ENCODE measurements around the gene SLC2A13. TPM values are rescaled to one million over a fixed set of nuclear protein-coding genes. Genes with fewer than 3 reads are reported as not detected.

SLC2A13 gene
- total and polyA plus RNA-seq, 4 experiments from 2014 or later = 2.3 to 6.1 (median 4.2) TPM

GRCh38 chr12:39878753-39879152 lies 227.1 kb downstream of the SLC2A13 start:
- ChIA-PET CTCF (ENCODE audit: partially characterized antibody) (interaction anchor here (0.7 kb wide), 1 partner anchor 849 kb away, joined by 3 read pairs; no protein-coding TSS in a partner anchor), POLR2A (ENCODE audit: partially characterized antibody) (no interaction called here)
- Mint-ChIP-seq H3K27ac (no peak overlapping the region), H3K27me3 (no peaks in the 10 kb centered on the region), H3K9me3 (peaks cover 0 to 39% (median 15%) of the 10 kb centered on the region in 8 donors), H3K4me1 (no peaks in the 10 kb centered on the region), H3K36me3 (peaks cover 2 to 7% of the 10 kb centered on the region in 2 donors), H3K4me3 (no peak overlapping the region)
- Histone ChIP-seq H3K4me3 (ENCODE audit: low read length in 2 of 2) (no peak overlapping the region), H3K4me1 (ENCODE audit: insufficient read depth, low read length) (no peaks in the 10 kb centered on the region), H3K27me3 (ENCODE audit: insufficient read depth, low read length) (no peaks in the 10 kb centered on the region), H3K9me3 (ENCODE audit: control insufficient read depth in 1 of 2, low read length in 2 of 2) (no peaks in the 10 kb centered on the region), H3K27ac (ENCODE audit: low read depth, low read length) (no peak overlapping the region), H3K36me3 (ENCODE audit: insufficient read depth, low read length) (no peaks in the 10 kb centered on the region)
- DNase-seq = no peak
- intact Hi-C loops (cut with micrococcal nuclease) = no loop called here

DNA sequence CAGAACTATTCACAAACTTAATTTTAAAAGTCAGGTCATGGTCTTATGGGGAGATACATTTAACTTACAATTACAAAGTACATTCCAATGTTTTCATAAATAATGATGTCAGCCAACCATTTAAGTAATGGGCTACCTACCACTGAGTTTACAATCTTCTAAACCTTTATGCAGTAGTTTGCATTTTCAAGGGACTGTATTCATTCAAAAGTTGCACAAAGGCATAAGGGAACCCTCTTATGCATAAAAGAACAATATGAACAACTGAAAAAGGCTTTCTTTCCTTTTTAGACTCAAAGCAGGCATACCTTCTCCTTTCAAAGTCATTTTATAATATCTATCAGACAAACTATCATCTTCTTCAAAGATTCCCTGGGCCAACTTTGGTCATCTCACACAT lies 230.2 kb downstream of the SLC2A13 start:
- Mint-ChIP-seq H3K9me3 (peaks cover 0 to 28% (median 13%) of the 10 kb centered on the region in 8 donors), H3K36me3 (peaks cover 2 to 7% of the 10 kb centered on the region in 2 donors), H3K27ac (no peak overlapping the region), H3K4me3 (no peak overlapping the region), H3K4me1 (no peaks in the 10 kb centered on the region), H3K27me3 (no peaks in the 10 kb centered on the region)
- DNase-seq = no peak
- H3K4me3 ChIP-seq (ENCODE audit: low read length in 2 of 2) = no peak overlapping the region
- H3K27me3 ChIP-seq (ENCODE audit: insufficient read depth, low read length) = no peaks in the 10 kb centered on the region
- no peaks in the 10 kb centered on the region for H3K36me3 ChIP-seq (ENCODE audit: insufficient read depth, low read length)
- CTCF ChIA-PET (ENCODE audit: partially characterized antibody) = no interaction called here
- intact Hi-C loops (cut with micrococcal nuclease) = no loop called here
- H3K4me1 ChIP-seq (ENCODE audit: insufficient read depth, low read length) = no peaks in the 10 kb centered on the region
- H3K9me3 ChIP-seq (ENCODE audit: control insufficient read depth in 1 of 2, low read length in 2 of 2) = no peaks in the 10 kb centered on the region
- POLR2A ChIA-PET (ENCODE audit: partially characterized antibody) = no interaction called here
- H3K27ac ChIP-seq (ENCODE audit: low read depth, low read length) = no peak overlapping the region

DNA sequence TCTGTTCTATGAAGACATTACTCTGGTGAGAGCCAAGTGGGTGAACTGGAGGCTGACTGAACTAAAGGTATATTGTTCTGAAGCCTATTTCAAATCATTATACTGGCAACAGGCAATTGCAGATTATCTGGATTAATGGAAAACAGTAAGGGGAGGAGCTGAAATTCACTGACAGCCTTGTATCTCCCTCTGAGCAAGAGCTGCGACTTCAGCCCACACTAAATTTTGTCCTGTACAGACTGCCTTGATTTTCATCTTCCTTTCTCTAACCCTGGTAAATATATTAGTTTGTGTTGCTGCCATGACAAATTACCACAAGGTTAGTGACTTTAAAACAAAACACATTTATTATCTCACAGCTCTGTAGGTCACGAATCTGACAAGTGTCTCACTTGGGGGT lies 231.1 kb downstream of the SLC2A13 start:
- H3K36me3 ChIP-seq (ENCODE audit: insufficient read depth, low read length) = no peaks in the 10 kb centered on the region
- intact Hi-C loops (cut with micrococcal nuclease) = no loop called here
- CTCF ChIA-PET (ENCODE audit: partially characterized antibody) = no interaction called here

GRCh38 chr12:39873065-39873464 lies 232.8 kb downstream of the SLC2A13 start:
- no peaks in the 10 kb centered on the region for H3K27me3 ChIP-seq (ENCODE audit: insufficient read depth, low read length)
- H3K4me3 ChIP-seq (ENCODE audit: low read length in 2 of 2) = no peak overlapping the region
- DNase-seq = no peak
- Mint-ChIP-seq H3K4me1 (no peaks in the 10 kb centered on the region), H3K36me3 (peaks cover 0 to 2% of the 10 kb centered on the region in 2 donors), H3K27ac (no peak overlapping the region), H3K27me3 (no peaks in the 10 kb centered on the region), H3K9me3 (peaks cover 0 to 10% (median 2%) of the 10 kb centered on the region in 8 donors), H3K4me3 (no peak overlapping the region)
- POLR2A ChIA-PET (ENCODE audit: partially characterized antibody) = no interaction called here
- no peak overlapping the region for H3K27ac ChIP-seq (ENCODE audit: low read depth, low read length)
- no peaks in the 10 kb centered on the region for H3K36me3 ChIP-seq (ENCODE audit: insufficient read depth, low read length)
- CTCF ChIA-PET (ENCODE audit: partially characterized antibody) = no interaction called here
- H3K9me3 ChIP-seq (ENCODE audit: control insufficient read depth in 1 of 2, low read length in 2 of 2) = no peaks in the 10 kb centered on the region
- intact Hi-C loops (cut with micrococcal nuclease) = no loop called here
- H3K4me1 ChIP-seq (ENCODE audit: insufficient read depth, low read length) = no peaks in the 10 kb centered on the region

More for the DNA sequence above, 231.1 kb downstream of the SLC2A13 start:
- Mint-ChIP-seq H3K27me3 (no peaks in the 10 kb centered on the region), H3K36me3 (peaks cover 0 to 7% of the 10 kb centered on the region in 2 donors), H3K27ac (no peak overlapping the region), H3K9me3 (peaks cover 0 to 23% (median 10%) of the 10 kb centered on the region in 8 donors), H3K4me3 (no peak overlapping the region), H3K4me1 (no peaks in the 10 kb centered on the region)
- POLR2A ChIA-PET (ENCODE audit: partially characterized antibody) = no interaction called here
- DNase-seq = no peak
- Histone ChIP-seq H3K4me1 (ENCODE audit: insufficient read depth, low read length) (no peaks in the 10 kb centered on the region), H3K9me3 (ENCODE audit: control insufficient read depth in 1 of 2, low read length in 2 of 2) (no peaks in the 10 kb centered on the region), H3K4me3 (ENCODE audit: low read length in 2 of 2) (no peak overlapping the region), H3K27me3 (ENCODE audit: insufficient read depth, low read length) (no peaks in the 10 kb centered on the region), H3K27ac (ENCODE audit: low read depth, low read length) (no peak overlapping the region)

GRCh38 chr12:39872425-39872824 lies 233.5 kb downstream of the SLC2A13 start:
- H3K27me3 Mint-ChIP-seq = no peaks in the 10 kb centered on the region
- POLR2A ChIA-PET (ENCODE audit: partially characterized antibody) = no interaction called here
- intact Hi-C loops (cut with micrococcal nuclease) = no loop called here

GRCh38 chr12:39868328-39868725 lies 237.6 kb downstream of the SLC2A13 start:
- H3K4me3 Mint-ChIP-seq = no peak overlapping the region
- intact Hi-C loops (cut with micrococcal nuclease) = no loop called here
- Histone ChIP-seq H3K4me3 (ENCODE audit: low read length in 2 of 2) (no peak overlapping the region), H3K27me3 (ENCODE audit: insufficient read depth, low read length) (no peaks in the 10 kb centered on the region), H3K9me3 (ENCODE audit: control insufficient read depth in 1 of 2, low read length in 2 of 2) (no peaks in the 10 kb centered on the region), H3K27ac (ENCODE audit: low read depth, low read length) (no peak overlapping the region), H3K4me1 (ENCODE audit: insufficient read depth, low read length) (no peaks in the 10 kb centered on the region), H3K36me3 (ENCODE audit: insufficient read depth, low read length) (no peaks in the 10 kb centered on the region)
- peaks cover 8 to 23% of the 10 kb centered on the region in 2 donors for H3K36me3 Mint-ChIP-seq
- H3K27ac Mint-ChIP-seq = no peak overlapping the region
- H3K27me3 Mint-ChIP-seq = no peaks in the 10 kb centered on the region
- ChIA-PET POLR2A (ENCODE audit: partially characterized antibody) (no interaction called here), CTCF (ENCODE audit: partially characterized antibody) (interaction anchor here (1.0 kb wide), 1 partner anchor 58 kb away, joined by 3 read pairs; no protein-coding TSS in a partner anchor)
- H3K4me1 Mint-ChIP-seq = no peaks in the 10 kb centered on the region
- no peak for DNase-seq
- H3K9me3 Mint-ChIP-seq = peaks cover 0 to 8% (median under 1%) of the 10 kb centered on the region in 8 donors

More at GRCh38 chr12:39872425-39872824, 233.5 kb downstream of the SLC2A13 start:
- CTCF ChIA-PET (ENCODE audit: partially characterized antibody) = no interaction called here
- H3K4me1 Mint-ChIP-seq = no peaks in the 10 kb centered on the region
- no peak overlapping the region for H3K4me3 ChIP-seq (ENCODE audit: low read length in 2 of 2)
- no peaks in the 10 kb centered on the region for H3K36me3 ChIP-seq (ENCODE audit: insufficient read depth, low read length)
- no peak overlapping the region for H3K27ac Mint-ChIP-seq
- no peak overlapping the region for H3K4me3 Mint-ChIP-seq
- H3K27me3 ChIP-seq (ENCODE audit: insufficient read depth, low read length) = no peaks in the 10 kb centered on the region
- H3K27ac ChIP-seq (ENCODE audit: low read depth, low read length) = no peak overlapping the region
- H3K36me3 Mint-ChIP-seq = no peaks in the 10 kb centered on the region
- H3K9me3 Mint-ChIP-seq = peaks cover 0 to 4% (median 1%) of the 10 kb centered on the region in 8 donors
- no peaks in the 10 kb centered on the region for H3K9me3 ChIP-seq (ENCODE audit: control insufficient read depth in 1 of 2, low read length in 2 of 2)
- no peak for DNase-seq
- no peaks in the 10 kb centered on the region for H3K4me1 ChIP-seq (ENCODE audit: insufficient read depth, low read length)

- Histone ChIP-seq H3K4me1 (ENCODE audit: insufficient read depth, low read length) (no peaks in the 10 kb centered on the region), H3K27ac (ENCODE audit: low read depth, low read length) (no peak overlapping the region), H3K36me3 (ENCODE audit: insufficient read depth, low read length) (no peaks in the 10 kb centered on the region), H3K4me3 (ENCODE audit: low read length in 2 of 2) (no peak overlapping the region), H3K9me3 (ENCODE audit: control insufficient read depth in 1 of 2, low read length in 2 of 2) (no peaks in the 10 kb centered on the region), H3K27me3 (ENCODE audit: insufficient read depth, low read length) (no peaks in the 10 kb centered on the region)
- no peak overlapping the region for H3K27ac Mint-ChIP-seq
- no peak for DNase-seq
- peaks cover 0 to 8% (median under 1%) of the 10 kb centered on the region in 8 donors for H3K9me3 Mint-ChIP-seq
- no peaks in the 10 kb centered on the region for H3K4me1 Mint-ChIP-seq
- ChIA-PET POLR2A (ENCODE audit: partially characterized antibody) (no interaction called here), CTCF (ENCODE audit: partially characterized antibody) (interaction anchor here (1.0 kb wide), 1 partner anchor 59 kb away, joined by 3 read pairs; no protein-coding TSS in a partner anchor)
- H3K27me3 Mint-ChIP-seq = no peaks in the 10 kb centered on the region
- no peak overlapping the region for H3K4me3 Mint-ChIP-seq
- intact Hi-C loops (cut with micrococcal nuclease) = no loop called here
- peaks cover 8 to 24% of the 10 kb centered on the region in 2 donors for H3K36me3 Mint-ChIP-seq
These were observed 238.1 kb downstream of the SLC2A13 start for GRCh38 chr12:39867631-39868327.
